HepG2 (cell line): ENCODE data around the gene CHST12. TPM values are rescaled to one million over a fixed set of nuclear protein-coding genes. Genes with fewer than 3 reads are reported as not detected.
A peak's percentile ranks its signal among the peaks of the same experiment; 100 is the strongest.

Experiments
- FOXK1 ChIP-seq: sonication (generic); formaldehyde crosslinking; IDR thresholded peaks from 2 replicates; pipeline ENCODE4 v1.4.0; 2020; ENCODE audit warnings: low read depth, missing genetic modification reagents, borderline replicate concordance
- HDAC2 ChIP-seq: sonication (generic); formaldehyde crosslinking; IDR thresholded peaks from 2 replicates; pipeline ENCODE4 v1.4.0; 2020; ENCODE audit warnings: missing genetic modification reagents
- HOXA5 ChIP-seq: sonication (generic); formaldehyde crosslinking; IDR thresholded peaks from 2 replicates; pipeline ENCODE4 v1.4.0; 2020; ENCODE audit warnings: missing genetic modification reagents
- IKZF4 ChIP-seq: sonication (generic); formaldehyde crosslinking; IDR thresholded peaks from 2 replicates; pipeline ENCODE4 v1.5.1; 2020; ENCODE audit warnings: borderline replicate concordance, mild to moderate bottlenecking, low read depth, missing genetic modification reagents; ENCODE audit errors: not compliant biosample characterization
- KDM1A ChIP-seq: IDR thresholded peaks from 2 replicates; pipeline ENCODE4 v1.6.1; 2016; ENCODE audit warnings: missing compliant biosample characterization
- MAZ ChIP-seq, 2 experiments: sonication (generic) in 1 of 2; formaldehyde crosslinking in 1 of 2; IDR thresholded peaks; 2 replicates each; pipeline versions ENCODE4 v1.5.0 to v1.6.1; 2012 to 2020; ENCODE audit warnings: low read depth in 2 of 2, mild to moderate bottlenecking in 2 of 2, borderline replicate concordance in 1 of 2, improper control_type of control experiment in 1 of 2, low read length in 1 of 2, missing genetic modification reagents in 1 of 2, moderate library complexity in 1 of 2
- ONECUT2 ChIP-seq: sonication (generic); formaldehyde crosslinking; IDR thresholded peaks from 2 replicates; pipeline ENCODE4 v1.4.0; 2020; ENCODE audit warnings: missing genetic modification reagents
- POLR2AphosphoS2 ChIP-seq: IDR thresholded peaks from 2 replicates; pipeline ENCODE4 v1.6.1; 2011; ENCODE audit warnings: low read depth, low read length, improper control_type of control experiment
- PTBP1 ChIP-seq: fragments of 200-400 bp; formaldehyde crosslinking; IDR thresholded peaks from 2 replicates; pipeline ENCODE4 v1.6.1; 2018; ENCODE audit warnings: low read length, low read depth; ENCODE audit not compliant: poor library complexity, severe bottlenecking
- RAD21 ChIP-seq: fragments of 450-650 bp; formaldehyde crosslinking; IDR thresholded peaks from 2 replicates; pipeline ENCODE4 v1.5.0; 2020; ENCODE audit warnings: mild to moderate bottlenecking
- RCOR2 ChIP-seq: IDR thresholded peaks from 2 replicates; pipeline ENCODE4 v1.6.1; 2016; ENCODE audit warnings: missing biosample characterization, missing genetic modification reagents
- SP1 ChIP-seq, 2 experiments: fragments of 450-650 bp in 1 of 2; sonication (generic) in 1 of 2; formaldehyde crosslinking in 1 of 2; IDR thresholded peaks; 2 replicates each; pipeline versions ENCODE4 v1.4.0 to v1.6.1; 2016 to 2020; ENCODE audit warnings: missing genetic modification reagents in 1 of 2
- TGIF2 ChIP-seq: IDR thresholded peaks from 2 replicates; pipeline ENCODE4 v1.6.1; 2016; ENCODE audit warnings: control low read depth, missing compliant biosample characterization
- ZBTB8A ChIP-seq: sonication (generic); formaldehyde crosslinking; IDR thresholded peaks from 2 replicates; pipeline ENCODE4 v1.4.0; 2020; ENCODE audit warnings: mild to moderate bottlenecking, low read depth, missing genetic modification reagents, borderline replicate concordance
- ZNF343 ChIP-seq: sonication (generic); formaldehyde crosslinking; IDR thresholded peaks from 2 replicates; pipeline ENCODE4 v1.4.0; 2020; ENCODE audit warnings: mild to moderate bottlenecking, missing genetic modification reagents
- ZNF724P ChIP-seq: sonication (generic); formaldehyde crosslinking; IDR thresholded peaks from 2 replicates; pipeline ENCODE4 v1.8.0; 2022; ENCODE audit warnings: missing genetic modification reagents, borderline replicate concordance
- ZNF891 ChIP-seq: sonication (generic); formaldehyde crosslinking; IDR thresholded peaks from 2 replicates; pipeline ENCODE4 v1.5.0; 2020; ENCODE audit warnings: mild to moderate bottlenecking, missing genetic modification reagents
- polyA plus RNA-seq, 8 experiments: library from polyadenylated mRNA; depleted of rRNA in 3 of 8; stranded (reverse) in 7 of 8; unstranded in 1 of 8; fragments of >200 nt; fragmentation: Illumina TruSeq in 4 of 8; extraction: Trizol in 4 of 8; gene quantifications; 2 replicates each; pipeline versions ENCODE4 v1.2.1 to v1.2.3, GENCODE V29; 2011 to 2016; ENCODE audit warnings: low read depth in 4 of 8, missing spikeins in 1 of 8, mixed read lengths in 1 of 8; ENCODE audit not compliant: insufficient read depth in 1 of 8
- total RNA-seq, 5 experiments: library from RNA; depleted of rRNA; stranded (reverse); fragments of >200 nt; fragmentation: Illumina TruSeq; extraction: Trizol; gene quantifications; 2 replicates each; pipeline ENCODE4 v1.2.3, GENCODE V29; 2016; ENCODE audit warnings: low read depth in 1 of 5
- TF ChIP-seq, protein P1 (sequence below): sonication (generic); formaldehyde crosslinking; IDR thresholded peaks from 2 replicates; pipeline ENCODE4 v1.8.1; 2023; ENCODE audit warnings: missing genetic modification reagents, inconsistent platforms, borderline replicate concordance
- TF ChIP-seq, protein P2 (sequence below): sonication (generic); formaldehyde crosslinking; IDR thresholded peaks from 2 replicates; pipeline ENCODE4 v1.8.0; 2022; ENCODE audit warnings: mild to moderate bottlenecking, missing genetic modification reagents
- TF ChIP-seq, protein P3 (sequence below): sonication (generic); formaldehyde crosslinking; IDR thresholded peaks from 2 replicates; pipeline ENCODE4 v1.4.0; 2020; ENCODE audit warnings: missing genetic modification reagents
- TF ChIP-seq, protein P4 (sequence below): sonication (generic); formaldehyde crosslinking; IDR thresholded peaks from 2 replicates; pipeline ENCODE4 v1.5.1; 2020; ENCODE audit warnings: mild to moderate bottlenecking, missing genetic modification reagents

CHST12 gene
- total and polyA plus RNA-seq, 2 of the 13 experiments (the other 11 are each of a cell fraction or from before 2014, with no cell fraction given) = 6.4 to 15.8 TPM

DNA sequence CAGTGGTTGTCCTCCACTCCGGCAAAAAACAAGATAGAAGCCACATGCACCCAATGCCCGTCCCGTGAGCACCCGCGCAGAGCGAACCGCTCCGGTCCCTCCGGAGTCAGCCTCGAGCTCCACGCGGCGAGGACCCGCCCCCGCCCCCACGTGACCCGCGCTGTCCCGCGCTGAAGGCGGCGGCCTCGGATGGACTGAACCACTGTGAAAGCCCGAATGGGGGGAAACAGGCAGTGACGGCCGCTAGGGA lies 49.5 kb upstream of the CHST12 start (continued):
- TF ChIP-seq PTBP1 (no peak), IKZF4 (peak; percentile 89), FOXK1 (CRISPR knock-in tag) (no peak), ZNF891 (CRISPR knock-in tag) (peak; percentile 62; the same call in 1 of the 2 replicates), HOXA5 (CRISPR knock-in tag) (peak; percentile 92), SP1 (IDR thresholded peaks at IDR 0.05) (no peak), SP1 (CRISPR knock-in tag; IDR thresholded peaks at IDR 0.05) (peak; percentile 92), KDM1A (CRISPR knock-in tag) (no peak), MAZ (IDR thresholded peaks at IDR 0.05; ENCODE audit: borderline replicate concordance, low read depth, low read length) (peak; percentile 42; the same call in 1 of the 2 replicates), MAZ (CRISPR knock-in tag; IDR thresholded peaks at IDR 0.05; ENCODE audit: low read depth) (peak; percentile 69; the same call in 1 of the 2 replicates), ZNF343 (CRISPR knock-in tag) (0 out of 2 replicates have a peak, but pooled peaks have one; percentile 24), RAD21 (CRISPR knock-in tag) (peak; percentile 9; the same call in 1 of the 2 replicates), RCOR2 (CRISPR knock-in tag) (no peak), ONECUT2 (CRISPR knock-in tag) (peak; percentile 65; the same call in 1 of the 2 replicates), HDAC2 (peak; percentile 61), TGIF2 (CRISPR knock-in tag) (peak; percentile 87), ZNF724P (CRISPR knock-in tag) (peak; percentile 96), POLR2AphosphoS2 (no peak), ZBTB8A (CRISPR knock-in tag) (peak; percentile 77; the same call in 1 of the 2 replicates)
- TF ChIP-seq, protein P1, sequence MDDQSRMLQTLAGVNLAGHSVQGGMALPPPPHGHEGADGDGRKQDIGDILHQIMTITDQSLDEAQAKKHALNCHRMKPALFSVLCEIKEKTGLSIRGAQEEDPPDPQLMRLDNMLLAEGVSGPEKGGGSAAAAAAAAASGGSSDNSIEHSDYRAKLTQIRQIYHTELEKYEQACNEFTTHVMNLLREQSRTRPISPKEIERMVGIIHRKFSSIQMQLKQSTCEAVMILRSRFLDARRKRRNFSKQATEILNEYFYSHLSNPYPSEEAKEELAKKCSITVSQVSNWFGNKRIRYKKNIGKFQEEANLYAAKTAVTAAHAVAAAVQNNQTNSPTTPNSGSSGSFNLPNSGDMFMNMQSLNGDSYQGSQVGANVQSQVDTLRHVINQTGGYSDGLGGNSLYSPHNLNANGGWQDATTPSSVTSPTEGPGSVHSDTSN = peak; percentile 24; the same call in 1 of the 2 replicates
- TF ChIP-seq, protein P2, sequence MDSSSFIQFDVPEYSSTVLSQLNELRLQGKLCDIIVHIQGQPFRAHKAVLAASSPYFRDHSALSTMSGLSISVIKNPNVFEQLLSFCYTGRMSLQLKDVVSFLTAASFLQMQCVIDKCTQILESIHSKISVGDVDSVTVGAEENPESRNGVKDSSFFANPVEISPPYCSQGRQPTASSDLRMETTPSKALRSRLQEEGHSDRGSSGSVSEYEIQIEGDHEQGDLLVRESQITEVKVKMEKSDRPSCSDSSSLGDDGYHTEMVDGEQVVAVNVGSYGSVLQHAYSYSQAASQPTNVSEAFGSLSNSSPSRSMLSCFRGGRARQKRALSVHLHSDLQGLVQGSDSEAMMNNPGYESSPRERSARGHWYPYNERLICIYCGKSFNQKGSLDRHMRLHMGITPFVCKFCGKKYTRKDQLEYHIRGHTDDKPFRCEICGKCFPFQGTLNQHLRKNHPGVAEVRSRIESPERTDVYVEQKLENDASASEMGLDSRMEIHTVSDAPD (CRISPR knock-in tag) = no peak
- TF ChIP-seq, protein P3, sequence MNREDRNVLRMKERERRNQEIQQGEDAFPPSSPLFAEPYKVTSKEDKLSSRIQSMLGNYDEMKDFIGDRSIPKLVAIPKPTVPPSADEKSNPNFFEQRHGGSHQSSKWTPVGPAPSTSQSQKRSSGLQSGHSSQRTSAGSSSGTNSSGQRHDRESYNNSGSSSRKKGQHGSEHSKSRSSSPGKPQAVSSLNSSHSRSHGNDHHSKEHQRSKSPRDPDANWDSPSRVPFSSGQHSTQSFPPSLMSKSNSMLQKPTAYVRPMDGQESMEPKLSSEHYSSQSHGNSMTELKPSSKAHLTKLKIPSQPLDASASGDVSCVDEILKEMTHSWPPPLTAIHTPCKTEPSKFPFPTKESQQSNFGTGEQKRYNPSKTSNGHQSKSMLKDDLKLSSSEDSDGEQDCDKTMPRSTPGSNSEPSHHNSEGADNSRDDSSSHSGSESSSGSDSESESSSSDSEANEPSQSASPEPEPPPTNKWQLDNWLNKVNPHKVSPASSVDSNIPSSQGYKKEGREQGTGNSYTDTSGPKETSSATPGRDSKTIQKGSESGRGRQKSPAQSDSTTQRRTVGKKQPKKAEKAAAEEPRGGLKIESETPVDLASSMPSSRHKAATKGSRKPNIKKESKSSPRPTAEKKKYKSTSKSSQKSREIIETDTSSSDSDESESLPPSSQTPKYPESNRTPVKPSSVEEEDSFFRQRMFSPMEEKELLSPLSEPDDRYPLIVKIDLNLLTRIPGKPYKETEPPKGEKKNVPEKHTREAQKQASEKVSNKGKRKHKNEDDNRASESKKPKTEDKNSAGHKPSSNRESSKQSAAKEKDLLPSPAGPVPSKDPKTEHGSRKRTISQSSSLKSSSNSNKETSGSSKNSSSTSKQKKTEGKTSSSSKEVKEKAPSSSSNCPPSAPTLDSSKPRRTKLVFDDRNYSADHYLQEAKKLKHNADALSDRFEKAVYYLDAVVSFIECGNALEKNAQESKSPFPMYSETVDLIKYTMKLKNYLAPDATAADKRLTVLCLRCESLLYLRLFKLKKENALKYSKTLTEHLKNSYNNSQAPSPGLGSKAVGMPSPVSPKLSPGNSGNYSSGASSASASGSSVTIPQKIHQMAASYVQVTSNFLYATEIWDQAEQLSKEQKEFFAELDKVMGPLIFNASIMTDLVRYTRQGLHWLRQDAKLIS = 0 out of 2 replicates have a peak, but pooled peaks have one; percentile 43
- TF ChIP-seq, protein P4, sequence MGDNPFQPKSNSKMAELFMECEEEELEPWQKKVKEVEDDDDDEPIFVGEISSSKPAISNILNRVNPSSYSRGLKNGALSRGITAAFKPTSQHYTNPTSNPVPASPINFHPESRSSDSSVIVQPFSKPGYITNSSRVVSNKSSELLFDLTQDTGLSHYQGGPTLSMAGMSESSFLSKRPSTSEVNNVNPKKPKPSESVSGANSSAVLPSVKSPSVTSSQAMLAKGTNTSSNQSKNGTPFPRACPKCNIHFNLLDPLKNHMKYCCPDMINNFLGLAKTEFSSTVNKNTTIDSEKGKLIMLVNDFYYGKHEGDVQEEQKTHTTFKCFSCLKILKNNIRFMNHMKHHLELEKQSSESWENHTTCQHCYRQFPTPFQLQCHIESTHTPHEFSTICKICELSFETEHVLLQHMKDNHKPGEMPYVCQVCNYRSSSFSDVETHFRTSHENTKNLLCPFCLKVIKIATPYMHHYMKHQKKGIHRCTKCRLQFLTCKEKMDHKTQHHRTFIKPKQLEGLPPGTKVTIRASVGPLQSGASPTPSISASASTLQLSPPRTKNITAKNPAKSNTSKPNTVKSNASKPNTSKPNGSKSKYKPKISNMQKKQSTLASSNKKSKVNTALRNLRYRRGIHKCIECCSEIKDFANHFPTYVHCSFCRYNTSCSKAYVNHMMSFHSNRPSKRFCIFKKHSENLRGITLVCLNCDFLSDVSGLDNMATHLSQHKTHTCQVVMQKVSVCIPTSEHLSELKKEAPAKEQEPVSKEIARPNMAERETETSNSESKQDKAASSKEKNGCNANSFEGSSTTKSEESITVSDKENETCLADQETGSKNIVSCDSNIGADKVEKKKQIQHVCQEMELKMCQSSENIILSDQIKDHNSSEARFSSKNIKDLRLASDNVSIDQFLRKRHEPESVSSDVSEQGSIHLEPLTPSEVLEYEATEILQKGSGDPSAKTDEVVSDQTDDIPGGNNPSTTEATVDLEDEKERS = peak; percentile 79
